ENCODE data around the gene SSPN.

DNA sequence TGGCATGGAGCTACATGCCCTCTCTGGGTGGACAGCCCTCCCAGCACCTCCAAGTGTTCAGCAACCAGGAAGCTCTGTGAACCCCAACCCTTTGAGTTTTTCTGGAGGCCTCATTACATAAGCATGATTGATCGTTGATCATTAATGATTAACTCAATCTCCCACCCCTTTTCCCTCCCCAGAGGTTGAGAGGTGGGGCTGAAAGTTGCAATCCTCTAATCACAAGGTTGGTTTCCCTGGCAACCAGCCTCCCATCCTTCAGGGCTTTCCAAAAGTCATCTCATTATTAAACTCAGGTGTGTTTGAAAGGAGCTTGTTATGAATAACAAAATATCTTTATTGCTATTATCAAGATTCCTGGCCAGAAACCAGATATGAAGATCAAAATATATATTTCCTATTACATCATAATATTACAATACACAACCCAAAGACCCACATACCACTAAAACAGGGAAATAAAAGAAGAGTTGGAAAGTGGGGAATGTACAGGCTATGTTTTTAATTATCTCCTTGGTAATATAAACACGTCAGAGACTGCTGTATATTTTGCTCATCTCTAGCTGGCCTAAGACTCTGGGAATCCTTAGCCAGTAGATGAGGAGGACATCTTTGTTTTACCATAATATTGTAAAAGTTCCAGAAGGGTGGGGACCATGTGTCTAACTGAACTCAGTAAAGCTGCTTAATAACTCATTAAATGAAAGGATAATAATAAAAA lies 73.6 kb downstream of the SSPN start:
- TF ChIP-seq, protein P1, sequence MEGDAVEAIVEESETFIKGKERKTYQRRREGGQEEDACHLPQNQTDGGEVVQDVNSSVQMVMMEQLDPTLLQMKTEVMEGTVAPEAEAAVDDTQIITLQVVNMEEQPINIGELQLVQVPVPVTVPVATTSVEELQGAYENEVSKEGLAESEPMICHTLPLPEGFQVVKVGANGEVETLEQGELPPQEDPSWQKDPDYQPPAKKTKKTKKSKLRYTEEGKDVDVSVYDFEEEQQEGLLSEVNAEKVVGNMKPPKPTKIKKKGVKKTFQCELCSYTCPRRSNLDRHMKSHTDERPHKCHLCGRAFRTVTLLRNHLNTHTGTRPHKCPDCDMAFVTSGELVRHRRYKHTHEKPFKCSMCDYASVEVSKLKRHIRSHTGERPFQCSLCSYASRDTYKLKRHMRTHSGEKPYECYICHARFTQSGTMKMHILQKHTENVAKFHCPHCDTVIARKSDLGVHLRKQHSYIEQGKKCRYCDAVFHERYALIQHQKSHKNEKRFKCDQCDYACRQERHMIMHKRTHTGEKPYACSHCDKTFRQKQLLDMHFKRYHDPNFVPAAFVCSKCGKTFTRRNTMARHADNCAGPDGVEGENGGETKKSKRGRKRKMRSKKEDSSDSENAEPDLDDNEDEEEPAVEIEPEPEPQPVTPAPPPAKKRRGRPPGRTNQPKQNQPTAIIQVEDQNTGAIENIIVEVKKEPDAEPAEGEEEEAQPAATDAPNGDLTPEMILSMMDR (IDR thresholded peaks at IDR 0.05), result no peak
- TF ChIP-seq NR1H2 (CRISPR knock-in tag; IDR thresholded peaks at IDR 0.05), result no peak
- no peak for TF ChIP-seq OVOL2 (CRISPR knock-in tag; IDR thresholded peaks at IDR 0.05; ENCODE audit: borderline replicate concordance)
- TF ChIP-seq TEAD4 (CRISPR knock-in tag; IDR thresholded peaks at IDR 0.05), result no peak
- no peak for TF ChIP-seq NR2C2 (CRISPR knock-in tag; IDR thresholded peaks at IDR 0.05)
- TF ChIP-seq, protein P2, sequence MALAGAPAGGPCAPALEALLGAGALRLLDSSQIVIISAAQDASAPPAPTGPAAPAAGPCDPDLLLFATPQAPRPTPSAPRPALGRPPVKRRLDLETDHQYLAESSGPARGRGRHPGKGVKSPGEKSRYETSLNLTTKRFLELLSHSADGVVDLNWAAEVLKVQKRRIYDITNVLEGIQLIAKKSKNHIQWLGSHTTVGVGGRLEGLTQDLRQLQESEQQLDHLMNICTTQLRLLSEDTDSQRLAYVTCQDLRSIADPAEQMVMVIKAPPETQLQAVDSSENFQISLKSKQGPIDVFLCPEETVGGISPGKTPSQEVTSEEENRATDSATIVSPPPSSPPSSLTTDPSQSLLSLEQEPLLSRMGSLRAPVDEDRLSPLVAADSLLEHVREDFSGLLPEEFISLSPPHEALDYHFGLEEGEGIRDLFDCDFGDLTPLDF (CRISPR knock-in tag; IDR thresholded peaks at IDR 0.05), result no peak
- TF ChIP-seq ESRRA (CRISPR knock-in tag; IDR thresholded peaks at IDR 0.05; ENCODE audit: borderline replicate concordance), result no peak
